GM19238 (cell line): ENCODE results near the gene TRAPPC2B.
A peak's percentile ranks its signal among the peaks of the same experiment; 100 is the strongest.

Source experiments
- DNase-seq: peaks from one replicate; pipeline ENCODE4 v3.0.0; 2011; ENCODE audit warnings: low spot score; ENCODE audit not compliant: insufficient read length

The TRAPPC2B gene

GRCh38 chr19:57362997-57363687 lies at the start of gene TRAPPC2B, which contains the start of gene ZNF547:
Gene TRAPPC2B (plus strand): TSS chr19:57363551. CDS start chr19:57364834, 1,283 bp downstream.
Gene ZNF547 (plus strand): TSS chr19:57363551. CDS start chr19:57368556, 5,005 bp downstream.
- peak; percentile 79 for DNase-seq

- no peak for DNase-seq
These were observed 49.2 kb upstream of the TRAPPC2B start for GRCh38 chr19:57314146-57314545.

- DNase-seq, result no peak
These were observed 45.8 kb upstream of the TRAPPC2B start for GRCh38 chr19:57317503-57317902.

DNA sequence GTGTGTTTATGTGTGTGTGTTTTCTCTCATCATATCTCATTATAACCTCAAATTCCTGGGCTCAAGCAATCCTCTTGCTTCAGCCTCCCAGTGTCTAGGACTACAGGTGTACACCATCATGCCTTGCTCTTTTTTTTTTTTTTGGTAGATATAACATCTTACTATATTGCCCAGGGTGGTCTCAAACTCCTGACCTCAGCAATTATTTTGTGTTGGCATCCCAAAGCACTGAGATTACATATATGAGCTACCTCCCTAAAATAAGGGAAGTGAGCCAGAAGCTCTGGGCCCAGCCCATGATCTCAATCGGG lies 43.5 kb upstream of the TRAPPC2B start:
- no peak for DNase-seq

GRCh38 chr19:57320180-57321084 lies 42.9 kb upstream of the TRAPPC2B start, which contains the start of gene ZNF543:
Gene ZNF543 (plus strand): TSS chr19:57320472. CDS start chr19:57320854, 382 bp downstream.
- peak; percentile 97 for DNase-seq

GRCh38 chr19:57321116-57321515 lies 42.2 kb upstream of the TRAPPC2B start:
- DNase-seq, result no peak

GRCh38 chr19:57321751-57322150 lies 41.6 kb upstream of the TRAPPC2B start:
- DNase-seq, result no peak

- no peak for DNase-seq
These were observed 38.4 kb upstream of the TRAPPC2B start for GRCh38 chr19:57324992-57325391.

DNA sequence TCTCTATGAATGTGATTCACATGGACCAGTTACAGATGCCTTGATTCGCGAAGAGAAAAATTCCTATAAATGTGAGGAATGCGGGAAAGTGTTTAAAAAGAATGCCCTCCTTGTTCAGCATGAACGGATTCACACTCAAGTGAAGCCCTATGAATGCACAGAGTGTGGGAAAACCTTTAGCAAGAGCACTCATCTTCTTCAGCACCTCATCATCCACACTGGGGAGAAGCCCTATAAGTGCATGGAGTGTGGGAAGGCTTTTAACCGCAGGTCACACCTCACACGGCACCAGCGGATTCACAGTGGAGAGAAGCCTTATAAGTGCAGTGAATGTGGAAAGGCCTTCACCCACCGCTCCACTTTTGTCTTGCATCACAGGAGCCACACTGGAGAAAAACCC lies 35.4 kb upstream of the TRAPPC2B start:
- DNase-seq, result no peak

DNA sequence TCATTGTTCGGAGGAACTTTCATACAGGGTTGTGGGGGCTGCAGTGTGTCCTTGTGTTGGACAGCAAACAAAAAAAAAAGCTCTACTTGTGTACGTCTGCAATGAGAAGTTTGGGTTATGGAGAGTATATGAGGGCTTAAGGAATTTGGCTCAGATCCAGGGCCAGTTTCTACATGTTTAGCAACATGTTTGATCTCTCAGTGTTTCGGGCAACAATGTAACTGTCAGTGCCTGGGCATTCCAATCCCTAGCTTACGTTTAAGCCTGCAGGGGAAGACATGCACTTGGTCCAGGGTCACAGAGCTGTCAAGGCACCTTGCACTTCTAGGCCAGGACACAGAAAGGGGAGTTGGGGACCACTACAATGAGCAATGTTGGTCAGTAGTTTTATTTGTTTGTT lies 29.2 kb upstream of the TRAPPC2B start:
- no peak for DNase-seq

- no peak for DNase-seq
These were observed 24.5 kb upstream of the TRAPPC2B start for GRCh38 chr19:57338877-57339276.

DNA sequence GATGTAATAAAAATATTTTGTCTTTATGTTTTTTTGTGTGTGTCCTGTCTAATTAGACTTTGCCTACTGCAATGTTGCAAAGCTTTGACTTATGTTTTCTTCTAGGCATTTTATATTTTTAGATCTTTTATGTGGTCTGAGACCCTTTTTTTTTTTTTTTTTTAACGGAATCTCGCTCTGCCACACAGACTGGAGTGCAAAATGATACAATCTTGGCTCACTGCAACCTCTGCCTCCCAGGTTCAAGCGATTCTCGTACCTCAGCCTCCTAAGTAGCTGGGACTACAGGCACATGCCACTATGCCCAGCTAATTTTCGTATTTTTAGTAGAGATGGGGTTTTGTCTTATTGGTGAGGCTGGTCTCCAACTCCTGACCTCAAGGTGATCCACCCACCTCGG lies 20.8 kb upstream of the TRAPPC2B start:
- DNase-seq, result no peak

GRCh38 chr19:57348136-57348535 lies 15.2 kb upstream of the TRAPPC2B start:
- no peak for DNase-seq

GRCh38 chr19:57350877-57351805 lies 12.2 kb upstream of the TRAPPC2B start, which contains the start of gene ZNF304:
Gene ZNF304 (plus strand): TSS chr19:57351271. CDS start chr19:57351665, 394 bp downstream.
- peak; percentile 84 for DNase-seq

DNA sequence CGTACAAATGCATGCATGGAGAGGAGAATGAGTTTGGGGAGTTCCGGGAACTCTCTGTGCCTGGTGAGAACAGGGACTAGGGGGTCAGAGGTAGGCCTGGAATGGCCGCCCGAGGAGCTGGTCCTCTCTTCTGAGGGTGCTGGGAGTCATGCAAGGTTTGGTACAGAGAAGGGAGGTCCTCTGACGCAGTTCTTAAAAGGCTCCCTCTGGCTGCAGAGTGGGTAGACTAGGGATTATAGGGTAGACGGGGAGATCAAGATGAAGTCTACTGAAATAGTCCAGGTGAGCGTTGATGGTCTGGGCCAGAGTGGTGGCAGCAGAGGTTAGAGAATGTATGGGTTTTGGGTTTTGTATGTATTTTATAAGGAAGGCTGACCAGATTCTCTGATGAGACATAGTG lies 11.5 kb upstream of the TRAPPC2B start:
- no peak for DNase-seq

DNA sequence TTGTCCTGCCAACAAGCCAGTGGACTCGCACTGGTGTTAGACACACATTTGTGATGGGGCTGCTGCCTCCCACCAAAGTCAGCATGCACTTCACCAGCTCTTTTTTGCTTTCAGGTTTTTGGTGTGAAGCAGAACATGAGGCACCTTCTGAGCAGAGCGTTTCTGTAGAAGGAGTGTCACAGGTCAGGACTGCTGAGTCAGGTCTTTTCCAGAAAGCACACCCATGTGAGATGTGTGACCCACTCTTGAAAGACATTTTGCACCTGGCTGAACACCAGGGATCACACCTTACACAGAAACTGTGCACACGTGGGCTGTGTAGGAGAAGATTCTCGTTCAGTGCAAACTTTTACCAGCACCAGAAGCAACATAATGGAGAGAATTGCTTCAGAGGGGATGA lies 7.4 kb upstream of the TRAPPC2B start:
- DNase-seq, result no peak

GRCh38 chr19:57357406-57357805 lies 5.9 kb upstream of the TRAPPC2B start:
- no peak for DNase-seq

- DNase-seq, result no peak
These were observed 4.1 kb upstream of the TRAPPC2B start for GRCh38 chr19:57359300-57359699.

DNA sequence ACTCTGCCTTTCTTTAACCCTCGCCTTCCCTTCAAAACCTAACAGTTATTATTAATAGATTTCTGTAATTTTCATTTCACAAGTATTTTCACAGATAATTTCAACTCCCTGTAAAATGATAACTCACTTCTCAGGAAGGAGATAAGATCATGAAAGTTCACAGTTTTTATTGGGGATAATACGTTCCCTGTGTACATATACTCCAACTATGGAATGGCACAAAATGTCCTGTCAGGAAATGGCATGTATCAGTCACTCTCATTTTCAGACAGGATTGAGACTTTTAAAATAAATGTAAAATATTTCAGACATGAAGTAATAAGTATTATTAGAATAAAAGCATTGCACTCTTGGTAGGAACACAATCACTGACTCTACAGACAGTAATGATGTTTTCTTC lies 932 bp upstream of the TRAPPC2B start:
- DNase-seq, result no peak

DNA sequence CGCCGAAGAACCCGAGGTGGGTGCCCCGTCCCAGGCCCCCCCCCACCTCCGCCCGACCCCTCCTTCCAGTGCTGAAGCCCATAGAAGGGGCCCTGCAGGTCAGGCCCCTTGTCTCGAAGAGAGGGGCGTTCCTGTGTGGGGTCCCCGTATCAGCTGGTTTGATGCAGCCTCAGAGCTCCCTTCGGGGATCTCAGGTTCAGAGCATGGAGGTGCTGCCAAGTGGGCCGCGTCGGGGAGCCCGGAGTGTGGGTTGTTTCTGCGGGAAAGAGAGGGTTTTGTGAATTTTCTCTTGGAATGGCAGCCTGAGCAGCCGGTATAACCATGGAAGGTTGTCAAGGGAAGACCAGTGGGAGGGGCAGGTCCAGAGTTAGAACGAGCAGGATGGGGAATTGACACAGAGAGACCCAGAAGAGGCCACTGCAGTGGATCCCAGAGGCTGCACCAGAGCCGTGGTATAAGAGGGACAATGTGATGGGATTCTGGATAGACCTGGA lies 384 bp downstream of the TRAPPC2B start:
- no peak for DNase-seq

DNA sequence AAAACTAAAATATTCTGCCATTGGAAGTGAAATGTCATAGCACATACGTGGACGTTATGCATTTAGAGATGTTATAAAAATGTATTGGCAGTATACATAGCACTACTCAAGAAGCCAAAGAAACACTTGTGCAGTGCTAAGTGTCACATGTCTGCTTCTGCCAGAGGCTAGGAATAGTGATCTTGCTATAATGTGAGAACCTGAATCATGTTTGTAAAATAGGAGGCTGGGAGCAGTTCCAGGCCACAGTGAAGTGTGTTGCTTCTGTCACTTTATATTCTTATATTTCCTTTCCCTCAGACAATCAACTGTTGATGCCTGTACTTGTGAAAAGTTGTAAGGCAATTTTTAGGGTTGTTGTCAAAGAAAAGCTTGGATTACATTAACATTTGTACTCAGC lies 3.4 kb downstream of the TRAPPC2B start:
- no peak for DNase-seq
